ENCODE data around the gene PRDM5. TPM values are rescaled to one million over a fixed set of nuclear protein-coding genes. Genes with fewer than 3 reads are reported as not detected.

Gene PRDM5
- total and polyA plus RNA-seq, 9 of the 15 experiments (the other 6 are each of a cell fraction or from before 2014, with no cell fraction given), result not detected

- Histone ChIP-seq H3K27me3 (ENCODE audit: control insufficient read depth in 2 of 2, insufficient read depth in 2 of 2, low read length in 2 of 2) (no peaks in the 10 kb centered on the region), H3K9me3 (replicated peaks; ENCODE audit: control insufficient read depth, insufficient read depth, low read depth, low read length) (no peaks in the 10 kb centered on the region), H2AFZ (ENCODE audit: low read depth, low read length) (no peak overlapping the region), H3K9me1 (ENCODE audit: control insufficient read depth, insufficient read depth, low read length) (no peaks in the 10 kb centered on the region), H3K27ac (ENCODE audit: extremely low read depth, low read depth, low read length) (no peak overlapping the region), H3K36me3 (ENCODE audit: control insufficient read depth, insufficient read depth, low read length) (no peaks in the 10 kb centered on the region), H3K4me3 (no peak overlapping the region), H3K4me1 (replicated peaks in 1 of 2; ENCODE audit: control insufficient read depth in 2 of 2, insufficient read depth in 2 of 2, low read length in 2 of 2) (no peaks in the 10 kb centered on the region), H3K79me2 (ENCODE audit: control insufficient read depth, insufficient read depth, low read length) (no peaks in the 10 kb centered on the region), H4K20me1 (replicated peaks; ENCODE audit: control insufficient read depth, insufficient read depth, low read length) (no peaks in the 10 kb centered on the region), H3K4me2 (ENCODE audit: insufficient read depth, low read length) (no peak overlapping the region), H3K9ac (ENCODE audit: insufficient read depth in 1 of 2, low read depth in 2 of 2, low read length in 2 of 2) (no peak overlapping the region)
- POLR2A ChIA-PET, result no interaction called here
- ATAC-seq, result no peak
- TF ChIP-seq MNT (conservative IDR thresholded peaks at IDR 0.05), result no peak
- TF ChIP-seq MEF2A (IDR thresholded peaks at IDR 0.05; ENCODE audit: control insufficient read depth, low read depth, low read length), result no peak
- TF ChIP-seq CBFA2T2 (conservative IDR thresholded peaks at IDR 0.05), result no peak
- no peak for TF ChIP-seq ILK (tag; IDR thresholded peaks at IDR 0.05; ENCODE audit: borderline replicate concordance, low read depth)
- no peak for TF ChIP-seq SMAD4 (CRISPR knock-in tag; conservative IDR thresholded peaks at IDR 0.05)
- TF ChIP-seq FIP1L1 (IDR thresholded peaks at IDR 0.05; ENCODE audit: low read depth, low read length, poor library complexity, severe bottlenecking), result no peak
- TF ChIP-seq TAL1 (IDR thresholded peaks at IDR 0.05), result no peak
- no peak for TF ChIP-seq RBM17 (IDR thresholded peaks at IDR 0.05; ENCODE audit: borderline replicate concordance, low read depth, low read length)
- TF ChIP-seq VEZF1 (CRISPR knock-in tag; IDR thresholded peaks at IDR 0.05), result no peak
- no peak for TF ChIP-seq RAD51 (IDR thresholded peaks at IDR 0.05; ENCODE audit: borderline replicate concordance, low read depth)
- TF ChIP-seq RFX1 (IDR thresholded peaks at IDR 0.05), result no peak
- no peak for TF ChIP-seq E2F3 (CRISPR knock-in tag; IDR thresholded peaks at IDR 0.05)
- no peak for TF ChIP-seq RHOXF2B (CRISPR knock-in tag; conservative IDR thresholded peaks at IDR 0.05)
- no peak for TF ChIP-seq ZBTB8A (IDR thresholded peaks at IDR 0.05; ENCODE audit: partially characterized antibody)
- no peak for TF ChIP-seq POU5F1 (IDR thresholded peaks at IDR 0.05; ENCODE audit: borderline replicate concordance, low read depth, low read length, partially characterized antibody)
- TF ChIP-seq NFIX (CRISPR knock-in tag; IDR thresholded peaks at IDR 0.05; ENCODE audit: low read depth), result no peak
- no peak for TF ChIP-seq SNAPC5 (CRISPR knock-in tag; IDR thresholded peaks at IDR 0.05)
- no peak for TF ChIP-seq ZNF282 (CRISPR knock-in tag; IDR thresholded peaks at IDR 0.05)
- DNase-seq (ENCODE audit: extremely low read depth in 1 of 4, low spot score in 3 of 4), result no peak
- no TSS peak for BruUV-seq (replicated peaks)
- no peak for FAIRE-seq
- CTCF ChIA-PET (ENCODE audit: low intra/inter-chr PET ratio), result no interaction called here
- intact Hi-C loops (cut with micrococcal nuclease), result no loop called here
- WGBS (ENCODE audit: insufficient coverage, low coverage, missing lambda C conversion rate), result 0% methylated on average over 2 of the region's 2 CpGs
- in situ Hi-C loops (cut with MboI), result no loop called here
Observed at GRCh38 chr4:120761070-120761469, 161.5 kb downstream of the PRDM5 start.
